ENCODE data around the gene CXXC1. TPM values are rescaled to one million over a fixed set of nuclear protein-coding genes. Genes with fewer than 3 reads are reported as not detected.

The CXXC1 gene
- total and polyA plus RNA-seq, 2 donors (not counting 3 experiments of a cell fraction or from before 2014, with no cell fraction given): 64.4 to 128 TPM

DNA sequence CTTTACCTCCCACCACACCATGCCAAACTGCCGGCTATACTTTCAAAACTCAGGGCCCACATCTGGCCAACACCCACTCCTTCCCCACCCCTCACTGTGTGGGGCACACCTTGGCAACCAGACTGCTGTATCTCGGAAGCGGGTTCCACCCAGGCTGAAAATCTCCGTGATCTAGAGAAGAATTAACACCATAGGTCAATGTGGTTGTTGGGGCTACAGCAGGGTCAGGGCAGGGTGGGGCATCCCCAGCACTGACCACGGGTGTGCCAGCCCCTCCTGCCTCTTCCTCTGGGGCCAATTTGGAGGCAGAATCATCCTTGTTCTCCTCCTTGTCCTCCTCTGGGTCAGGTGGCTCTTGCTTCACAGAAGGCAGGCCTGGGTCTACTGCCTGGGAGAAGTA lies 14.9 kb downstream of the CXXC1 start:
- Histone ChIP-seq H3K79me2 (ENCODE audit: control insufficient read depth, insufficient read depth, low read length) (no peaks in the 10 kb centered on the region), H3K9me1 (replicated peaks; ENCODE audit: control insufficient read depth, extremely low read depth, insufficient read depth, low read length) (no peaks in the 10 kb centered on the region), H3K27me3 (ENCODE audit: control insufficient read depth in 2 of 2, insufficient read depth in 2 of 2, low read length in 2 of 2) (no peaks in the 10 kb centered on the region), H3K4me2 (ENCODE audit: insufficient read depth, low read length) (no peak overlapping the region), H4K20me1 (replicated peaks; ENCODE audit: control insufficient read depth, extremely low read depth, insufficient read depth, low read length) (no peaks in the 10 kb centered on the region), H3K9ac (replicated peaks; ENCODE audit: extremely low read depth, insufficient read depth, low read length) (no peak overlapping the region), H3K4me3 (replicated peaks in 1 of 3; ENCODE audit: insufficient read depth in 1 of 3, low read depth in 1 of 3, low read length in 3 of 3) (no peak overlapping the region), H2AFZ (ENCODE audit: low read depth, low read length) (no peak overlapping the region), H3K36me3 (ENCODE audit: control insufficient read depth in 2 of 2, extremely low read depth in 1 of 2, insufficient read depth in 2 of 2, low read length in 2 of 2) (peaks cover 27 to 63% of the 10 kb centered on the region in 2 experiments), H3K9me3 (replicated peaks; ENCODE audit: control insufficient read depth, insufficient read depth, low read length) (no peaks in the 10 kb centered on the region), H3K4me1 (ENCODE audit: control insufficient read depth, extremely low read depth, insufficient read depth, low read length) (peaks cover 5% of the 10 kb centered on the region), H3K27ac (ENCODE audit: insufficient read depth, low read depth, low read length) (no peak overlapping the region)
- BruUV-seq (replicated peaks): no TSS peak
- dilution Hi-C loops (cut with MboI; ENCODE audit: extremely low pct_ligation_motif_present, low sequenced_read_pairs) (no loop called here), intact Hi-C loops (cut with micrococcal nuclease) (no loop called here)
- no peak for TF ChIP-seq POLR2AphosphoS5 (IDR thresholded peaks at IDR 0.05; ENCODE audit: insufficient read depth, low read depth, low read length)
- TF ChIP-seq FOS (IDR thresholded peaks at IDR 0.05; ENCODE audit: borderline replicate concordance, insufficient read depth, low read length): no peak
- TF ChIP-seq EZH2 (IDR thresholded peaks at IDR 0.05; ENCODE audit: borderline replicate concordance, low read depth, low read length, severe bottlenecking): no peak
- TF ChIP-seq, protein P1, sequence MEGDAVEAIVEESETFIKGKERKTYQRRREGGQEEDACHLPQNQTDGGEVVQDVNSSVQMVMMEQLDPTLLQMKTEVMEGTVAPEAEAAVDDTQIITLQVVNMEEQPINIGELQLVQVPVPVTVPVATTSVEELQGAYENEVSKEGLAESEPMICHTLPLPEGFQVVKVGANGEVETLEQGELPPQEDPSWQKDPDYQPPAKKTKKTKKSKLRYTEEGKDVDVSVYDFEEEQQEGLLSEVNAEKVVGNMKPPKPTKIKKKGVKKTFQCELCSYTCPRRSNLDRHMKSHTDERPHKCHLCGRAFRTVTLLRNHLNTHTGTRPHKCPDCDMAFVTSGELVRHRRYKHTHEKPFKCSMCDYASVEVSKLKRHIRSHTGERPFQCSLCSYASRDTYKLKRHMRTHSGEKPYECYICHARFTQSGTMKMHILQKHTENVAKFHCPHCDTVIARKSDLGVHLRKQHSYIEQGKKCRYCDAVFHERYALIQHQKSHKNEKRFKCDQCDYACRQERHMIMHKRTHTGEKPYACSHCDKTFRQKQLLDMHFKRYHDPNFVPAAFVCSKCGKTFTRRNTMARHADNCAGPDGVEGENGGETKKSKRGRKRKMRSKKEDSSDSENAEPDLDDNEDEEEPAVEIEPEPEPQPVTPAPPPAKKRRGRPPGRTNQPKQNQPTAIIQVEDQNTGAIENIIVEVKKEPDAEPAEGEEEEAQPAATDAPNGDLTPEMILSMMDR (IDR thresholded peaks at IDR 0.05; ENCODE audit: extremely low read depth in 1 of 2, insufficient read depth in 1 of 2, low read depth in 1 of 2, low read length in 2 of 2): no peak
- no peak for TF ChIP-seq MYC (IDR thresholded peaks at IDR 0.05; ENCODE audit: low read depth, low read length)
- no peak for TF ChIP-seq JUN (IDR thresholded peaks at IDR 0.05; ENCODE audit: borderline replicate concordance, insufficient read depth, insufficient read length, low read depth)
- TF ChIP-seq, protein P2, sequence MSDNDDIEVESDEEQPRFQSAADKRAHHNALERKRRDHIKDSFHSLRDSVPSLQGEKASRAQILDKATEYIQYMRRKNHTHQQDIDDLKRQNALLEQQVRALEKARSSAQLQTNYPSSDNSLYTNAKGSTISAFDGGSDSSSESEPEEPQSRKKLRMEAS (IDR thresholded peaks at IDR 0.05; ENCODE audit: insufficient read depth, insufficient read length): no peak
- CTCF ChIA-PET: interaction anchor here (0.8 kb wide), 1 partner anchor 9 kb away, joined by 3 read pairs; the partner anchor contains the start of gene MBD1
- POLR2A ChIA-PET: no interaction called here
- no peak for DNase-seq (ENCODE audit: low read depth, low spot score)
- no peak for FAIRE-seq

Data from endothelial cell of umbilical vein (primary cell).